Mesenchymal stem cell (in vitro differentiated cells and primary cell): ENCODE results near the gene IRX5.

Experiments used
- DNase-seq: peaks from one replicate; pipeline ENCODE4 v3.0.0-alpha.2; 2013
- H2AFZ ChIP-seq: one replicate; pipeline ENCODE4 v1.6.1; 2013; ENCODE audit warnings: low read depth, mild to moderate bottlenecking, control low read depth, inconsistent platforms, low read length, moderate library complexity
- H2AK5ac ChIP-seq: 2 replicates; pipeline ENCODE4 v1.6.1; 2013; ENCODE audit warnings: low read length, moderate library complexity, mild to moderate bottlenecking, inconsistent platforms; ENCODE audit not compliant: severe bottlenecking
- H2BK120ac ChIP-seq: one replicate; pipeline ENCODE4 v1.6.1; 2013; ENCODE audit warnings: low read depth, mild to moderate bottlenecking, inconsistent platforms, low read length, moderate library complexity
- H2BK12ac ChIP-seq, 2 experiments: one replicate each; pipeline ENCODE4 v1.6.1; 2013; ENCODE audit warnings: inconsistent platforms in 2 of 2, low read length in 2 of 2, mild to moderate bottlenecking in 2 of 2, moderate library complexity in 2 of 2, control low read depth in 1 of 2
- H2BK15ac ChIP-seq: one replicate; pipeline ENCODE4 v1.6.1; 2013; ENCODE audit warnings: mild to moderate bottlenecking, low read depth, inconsistent platforms; ENCODE audit not compliant: poor library complexity, severe bottlenecking
- H2BK5ac ChIP-seq: 2 replicates; pipeline ENCODE4 v1.6.1; 2013; ENCODE audit warnings: low read depth, mild to moderate bottlenecking, low read length, control low read depth, inconsistent platforms; ENCODE audit not compliant: poor library complexity, severe bottlenecking
- H3K14ac ChIP-seq, 2 experiments: one replicate each; pipeline ENCODE4 v1.6.1; 2013; ENCODE audit warnings: inconsistent platforms in 2 of 2, low read length in 2 of 2, control low read depth in 1 of 2, mild to moderate bottlenecking in 1 of 2, moderate library complexity in 1 of 2
- H3K18ac ChIP-seq, 2 experiments: one replicate each; pipeline ENCODE4 v1.6.1; 2013; ENCODE audit warnings: inconsistent platforms in 2 of 2, low read length in 2 of 2, control low read depth in 1 of 2, low read depth in 1 of 2, mild to moderate bottlenecking in 1 of 2
- H3K23ac ChIP-seq, 2 experiments: one replicate each; pipeline ENCODE4 v1.6.1; 2013; ENCODE audit warnings: inconsistent platforms in 2 of 2, low read length in 2 of 2, mild to moderate bottlenecking in 2 of 2, moderate library complexity in 2 of 2, control low read depth in 1 of 2
- H3K27ac ChIP-seq: 2 replicates; pipeline ENCODE4 v1.5.1; 2013; ENCODE audit warnings: mild to moderate bottlenecking, moderate library complexity, low read length, control low read depth, inconsistent platforms; ENCODE audit not compliant: poor library complexity, severe bottlenecking
- H3K27me3 ChIP-seq, 2 experiments: 2 replicates each; pipeline versions ENCODE4 v1.6.1 to v1.7.0; 2013; ENCODE audit warnings: low read length in 2 of 2, mild to moderate bottlenecking in 2 of 2, moderate library complexity in 2 of 2, control low read depth in 1 of 2, inconsistent platforms in 1 of 2; ENCODE audit not compliant: control insufficient read depth in 1 of 2, insufficient read depth in 1 of 2
- H3K36me3 ChIP-seq, 2 experiments: 2 replicates each; pipeline versions ENCODE4 v1.6.1 to v1.7.0; 2013; ENCODE audit warnings: low read length in 2 of 2, control low read depth in 1 of 2, inconsistent platforms in 1 of 2, low read depth in 1 of 2, mild to moderate bottlenecking in 1 of 2; ENCODE audit not compliant: insufficient read depth in 2 of 2, control insufficient read depth in 1 of 2
- H3K4ac ChIP-seq, 2 experiments: one replicate each; pipeline ENCODE4 v1.6.1; 2013; ENCODE audit warnings: inconsistent platforms in 2 of 2, low read length in 2 of 2, mild to moderate bottlenecking in 2 of 2, moderate library complexity in 2 of 2, control low read depth in 1 of 2, low read depth in 1 of 2
- H3K4me1 ChIP-seq: 2 replicates; pipeline ENCODE4 v1.6.1; 2013; ENCODE audit warnings: low read depth, low read length, control low read depth; ENCODE audit not compliant: control insufficient read depth, insufficient read depth
- H3K4me2 ChIP-seq: 2 replicates; pipeline ENCODE4 v1.6.1; 2013; ENCODE audit warnings: low read length, mild to moderate bottlenecking, inconsistent platforms; ENCODE audit not compliant: poor library complexity, severe bottlenecking
- H3K4me3 ChIP-seq, 2 experiments: 2 replicates each; pipeline versions ENCODE4 v1.5.1 to v1.7.0; 2013; ENCODE audit warnings: low read length in 2 of 2, mild to moderate bottlenecking in 2 of 2, control low read depth in 1 of 2, low read depth in 1 of 2; ENCODE audit not compliant: insufficient read depth in 1 of 2
- H3K79me1 ChIP-seq: replicated peaks from 2 replicates; pipeline ENCODE4 v1.6.1; 2013; ENCODE audit warnings: mild to moderate bottlenecking, control low read depth, low read length, inconsistent platforms; ENCODE audit not compliant: poor library complexity, severe bottlenecking
- H3K9ac ChIP-seq: 2 replicates; pipeline ENCODE4 v1.7.0; 2013; ENCODE audit warnings: mild to moderate bottlenecking, low read length, moderate library complexity
- H3K9me3 ChIP-seq: 2 replicates; pipeline ENCODE4 v1.7.0; 2013; ENCODE audit warnings: mild to moderate bottlenecking, low read length; ENCODE audit not compliant: control insufficient read depth
- H4K8ac ChIP-seq: one replicate; pipeline ENCODE4 v1.6.1; 2013; ENCODE audit warnings: inconsistent platforms, mild to moderate bottlenecking, low read length, moderate library complexity
- H4K91ac ChIP-seq: one replicate; pipeline ENCODE4 v1.6.1; 2013; ENCODE audit warnings: mild to moderate bottlenecking, low read length, inconsistent platforms
- WGBS: methylation state at CpG from one replicate; pipeline ENCODE4 v1.1.7; 2013; ENCODE audit warnings: mixed read lengths; 5-methylcytosine and 5-hydroxymethylcytosine counted together

Gene IRX5

GRCh38 chr16:54953461-54953860 lies 22.8 kb downstream of the IRX5 start:
- no peak overlapping the region for H2BK5ac ChIP-seq
- H3K4ac ChIP-seq: no peak overlapping the region
- DNase-seq: no peak
- no peak overlapping the region for H2AFZ ChIP-seq
- no peak overlapping the region for H3K18ac ChIP-seq
- no peaks in the 10 kb centered on the region for H3K36me3 ChIP-seq
- H3K79me1 ChIP-seq: no peaks in the 10 kb centered on the region
- no peak overlapping the region for H2BK15ac ChIP-seq
- no peak overlapping the region for H4K8ac ChIP-seq
- no peak overlapping the region for H3K14ac ChIP-seq
- H3K4me2 ChIP-seq: no peak overlapping the region
- no peak overlapping the region for H3K27ac ChIP-seq
- H3K9me3 ChIP-seq: peaks cover 5% of the 10 kb centered on the region
- 87% methylated on average over 2 of the region's 3 CpGs for WGBS
- no peak overlapping the region for H3K4me3 ChIP-seq
- no peaks in the 10 kb centered on the region for H3K4me1 ChIP-seq
- no peak overlapping the region for H2BK120ac ChIP-seq
- no peak overlapping the region for H4K91ac ChIP-seq
- H3K27me3 ChIP-seq: peaks cover 0 to 25% of the 10 kb centered on the region in 2 experiments
- H3K9ac ChIP-seq: no peak overlapping the region
- no peak overlapping the region for H2BK12ac ChIP-seq
- no peak overlapping the region for H2AK5ac ChIP-seq
- no peak overlapping the region for H3K23ac ChIP-seq

- Histone ChIP-seq H3K4ac (no peak overlapping the region), H3K18ac (no peak overlapping the region), H2AFZ (no peak overlapping the region), H3K9me3 (no peaks in the 10 kb centered on the region), H4K8ac (no peak overlapping the region), H2BK120ac (no peak overlapping the region), H3K27ac (no peak overlapping the region), H3K4me2 (no peak overlapping the region), H3K4me1 (no peaks in the 10 kb centered on the region), H2BK12ac (no peak overlapping the region), H3K14ac (no peak overlapping the region), H3K4me3 (no peak overlapping the region), H3K36me3 (no peaks in the 10 kb centered on the region), H4K91ac (no peak overlapping the region), H3K23ac (no peak overlapping the region), H3K27me3 (peaks cover 0 to 18% of the 10 kb centered on the region in 2 experiments), H2BK5ac (no peak overlapping the region), H3K9ac (no peak overlapping the region), H2AK5ac (no peak overlapping the region), H2BK15ac (no peak overlapping the region), H3K79me1 (no peaks in the 10 kb centered on the region)
- 59% methylated on average over 2 of the region's 3 CpGs for WGBS
- no peak for DNase-seq
These were observed 23.6 kb downstream of the IRX5 start for GRCh38 chr16:54954220-54954619.

- Histone ChIP-seq H3K27me3 (peaks cover 0 to 8% of the 10 kb centered on the region in 2 experiments), H3K14ac (no peak overlapping the region), H2AFZ (no peak overlapping the region), H2BK5ac (no peak overlapping the region), H2BK12ac (no peak overlapping the region), H3K4me3 (no peak overlapping the region), H2AK5ac (no peak overlapping the region), H3K23ac (no peak overlapping the region), H3K79me1 (no peaks in the 10 kb centered on the region), H3K27ac (no peak overlapping the region), H3K36me3 (no peaks in the 10 kb centered on the region), H3K18ac (no peak overlapping the region), H3K9ac (no peak overlapping the region), H3K4me2 (no peak overlapping the region), H4K91ac (no peak overlapping the region), H2BK120ac (no peak overlapping the region), H3K9me3 (no peaks in the 10 kb centered on the region), H2BK15ac (no peak overlapping the region), H3K4ac (no peak overlapping the region), H4K8ac (no peak overlapping the region), H3K4me1 (no peaks in the 10 kb centered on the region)
- DNase-seq: no peak
These were observed 25.1 kb downstream of the IRX5 start for GRCh38 chr16:54955757-54956156.

- H3K4ac ChIP-seq: no peak overlapping the region
- no peak overlapping the region for H3K9ac ChIP-seq
- H3K4me3 ChIP-seq: no peak overlapping the region
- no peak overlapping the region for H2AK5ac ChIP-seq
- no peak overlapping the region for H3K18ac ChIP-seq
- H2BK5ac ChIP-seq: no peak overlapping the region
- H2BK12ac ChIP-seq: no peak overlapping the region
- no peaks in the 10 kb centered on the region for H3K9me3 ChIP-seq
- no peaks in the 10 kb centered on the region for H3K4me1 ChIP-seq
- no peak overlapping the region for H3K23ac ChIP-seq
- no peak overlapping the region for H2AFZ ChIP-seq
- 100% methylated on average over 1 of the region's 2 CpGs for WGBS
- no peak overlapping the region for H3K14ac ChIP-seq
- no peaks in the 10 kb centered on the region for H3K79me1 ChIP-seq
- no peak for DNase-seq
- H3K27ac ChIP-seq: no peak overlapping the region
- no peak overlapping the region for H3K4me2 ChIP-seq
- H3K36me3 ChIP-seq: no peaks in the 10 kb centered on the region
- peaks cover 0 to 4% of the 10 kb centered on the region in 2 experiments for H3K27me3 ChIP-seq
- no peak overlapping the region for H4K91ac ChIP-seq
- H4K8ac ChIP-seq: no peak overlapping the region
- no peak overlapping the region for H2BK15ac ChIP-seq
- H2BK120ac ChIP-seq: no peak overlapping the region
These were observed 26.9 kb downstream of the IRX5 start for GRCh38 chr16:54957403-54958166.
